ENCODE results near the gene HEATR5B. TPM values are rescaled to one million over a fixed set of nuclear protein-coding genes. Genes with fewer than 3 reads are reported as not detected.

HEATR5B gene
- total RNA-seq, 4 donors from 2014 or later = 27.7 to 50.4 (median 35.5) TPM

DNA sequence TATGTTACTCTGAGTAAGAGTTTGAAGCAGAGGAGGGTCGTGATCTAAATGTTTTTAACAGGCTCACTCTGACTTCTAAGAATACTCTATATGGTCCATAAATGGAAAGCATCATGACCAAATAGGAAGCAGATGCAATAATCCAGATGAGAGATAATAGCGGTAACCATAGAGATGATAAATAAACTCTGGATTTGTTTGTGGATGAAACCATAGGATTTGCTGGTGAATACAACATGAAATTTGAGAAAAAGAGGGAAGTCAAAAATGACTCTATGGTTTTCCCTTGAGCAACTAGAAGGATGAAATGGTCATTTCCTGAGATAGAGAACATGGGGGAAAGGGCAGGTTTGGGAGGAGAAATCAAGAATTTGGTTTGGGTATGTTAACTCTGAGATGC lies 3.9 kb downstream of the HEATR5B start:
- TF ChIP-seq, protein P1, sequence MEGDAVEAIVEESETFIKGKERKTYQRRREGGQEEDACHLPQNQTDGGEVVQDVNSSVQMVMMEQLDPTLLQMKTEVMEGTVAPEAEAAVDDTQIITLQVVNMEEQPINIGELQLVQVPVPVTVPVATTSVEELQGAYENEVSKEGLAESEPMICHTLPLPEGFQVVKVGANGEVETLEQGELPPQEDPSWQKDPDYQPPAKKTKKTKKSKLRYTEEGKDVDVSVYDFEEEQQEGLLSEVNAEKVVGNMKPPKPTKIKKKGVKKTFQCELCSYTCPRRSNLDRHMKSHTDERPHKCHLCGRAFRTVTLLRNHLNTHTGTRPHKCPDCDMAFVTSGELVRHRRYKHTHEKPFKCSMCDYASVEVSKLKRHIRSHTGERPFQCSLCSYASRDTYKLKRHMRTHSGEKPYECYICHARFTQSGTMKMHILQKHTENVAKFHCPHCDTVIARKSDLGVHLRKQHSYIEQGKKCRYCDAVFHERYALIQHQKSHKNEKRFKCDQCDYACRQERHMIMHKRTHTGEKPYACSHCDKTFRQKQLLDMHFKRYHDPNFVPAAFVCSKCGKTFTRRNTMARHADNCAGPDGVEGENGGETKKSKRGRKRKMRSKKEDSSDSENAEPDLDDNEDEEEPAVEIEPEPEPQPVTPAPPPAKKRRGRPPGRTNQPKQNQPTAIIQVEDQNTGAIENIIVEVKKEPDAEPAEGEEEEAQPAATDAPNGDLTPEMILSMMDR (IDR thresholded peaks at IDR 0.05) = no peak
- DNase-seq (ENCODE audit: low spot score) = no peak
- ATAC-seq (ENCODE audit: low FRiP score) = no peak

DNA sequence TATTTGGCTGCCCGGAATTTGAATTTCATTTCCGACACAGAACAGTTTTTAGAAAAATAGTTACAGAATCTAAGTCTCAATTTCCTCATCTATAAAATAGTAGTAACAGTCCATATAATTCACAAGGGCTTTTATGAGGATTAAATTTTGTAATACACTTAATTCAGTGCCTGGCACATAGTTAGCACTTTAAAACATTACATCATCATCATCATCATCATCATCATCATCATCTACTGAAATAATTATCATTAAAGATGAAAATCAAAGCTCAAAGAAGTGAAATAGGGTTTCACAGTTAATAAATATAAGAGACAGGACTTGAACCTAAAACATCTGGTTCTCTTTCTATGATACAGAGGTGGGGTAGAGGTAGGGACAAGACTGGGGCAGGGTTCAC lies 13.2 kb downstream of the HEATR5B start:
- ATAC-seq (ENCODE audit: low FRiP score) (no peak), DNase-seq (ENCODE audit: low spot score) (no peak)
- TF ChIP-seq, protein P1 (IDR thresholded peaks at IDR 0.05) = no peak

DNA sequence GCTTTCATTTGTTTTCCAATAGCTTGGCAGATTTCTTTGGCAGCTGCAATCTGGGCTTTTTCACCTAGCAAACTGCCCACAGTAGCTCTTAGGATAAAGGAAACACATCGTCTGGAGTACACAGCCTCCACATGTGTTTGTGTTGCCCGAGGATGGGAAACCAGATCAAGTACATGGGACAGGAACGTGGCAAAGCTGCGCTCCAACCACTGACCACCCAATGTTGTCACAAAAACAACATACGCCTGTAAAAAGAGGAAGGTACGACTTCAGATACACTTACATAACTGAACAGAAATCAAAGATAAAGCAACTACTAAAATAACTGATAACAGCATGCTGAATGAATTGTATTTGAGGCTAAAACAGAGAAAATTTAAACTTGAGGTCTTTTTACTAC lies 15.5 kb downstream of the HEATR5B start:
- TF ChIP-seq, protein P1 (IDR thresholded peaks at IDR 0.05) = no peak
- DNase-seq (ENCODE audit: low spot score) (no peak), ATAC-seq (ENCODE audit: low FRiP score) (no peak)

DNA sequence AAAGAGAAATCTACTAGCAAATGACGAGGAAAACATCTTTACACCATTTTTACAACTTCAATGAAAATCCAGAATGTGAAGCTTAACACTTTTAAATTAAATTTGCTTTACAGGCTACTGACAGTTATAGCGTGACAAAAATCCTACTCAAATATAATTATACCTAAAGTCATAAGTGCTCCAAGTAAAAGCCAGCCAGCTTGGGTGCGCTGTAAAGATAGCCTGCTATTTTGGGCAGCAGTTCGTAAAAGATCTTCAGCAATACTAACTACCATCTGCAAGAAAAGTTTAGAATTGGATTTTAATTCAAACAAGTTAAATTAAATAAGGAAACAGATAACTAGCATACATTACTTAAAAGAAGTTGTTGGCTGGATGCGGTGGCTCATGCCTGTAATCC lies 22.4 kb downstream of the HEATR5B start:
- ATAC-seq (ENCODE audit: low FRiP score) (no peak), DNase-seq (ENCODE audit: low spot score) (no peak)
- TF ChIP-seq, protein P1 (IDR thresholded peaks at IDR 0.05) = no peak

DNA sequence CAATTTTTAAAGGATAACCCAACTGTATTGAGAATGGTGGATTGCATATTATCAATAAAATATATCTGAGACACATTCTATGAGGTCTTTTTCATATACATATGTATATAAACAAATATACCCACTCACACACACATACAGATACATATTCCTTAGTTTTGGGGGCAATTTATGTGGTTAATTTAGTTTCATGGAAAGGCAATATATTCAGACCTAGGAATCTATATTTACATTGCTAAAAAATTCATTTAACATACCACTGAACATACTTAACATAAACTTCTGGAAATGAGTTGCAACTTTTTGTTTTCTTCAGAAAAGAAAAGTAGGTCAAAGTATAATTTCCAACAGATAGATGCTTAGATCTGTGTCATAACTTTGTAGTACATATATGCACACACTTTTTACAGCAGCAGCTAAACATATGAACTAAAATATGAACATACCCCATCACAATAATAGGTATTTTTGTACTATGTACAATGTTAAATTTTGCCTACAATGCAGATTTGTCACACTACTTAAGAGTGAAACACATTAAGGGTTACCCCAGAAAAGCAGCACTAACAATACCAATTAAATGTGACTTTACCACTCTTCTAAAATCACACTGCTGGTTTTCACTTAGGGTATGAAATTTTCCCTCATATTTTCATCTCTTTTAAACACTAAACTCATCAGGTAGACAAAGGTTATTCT lies 23.0 kb downstream of the HEATR5B start:
- TF ChIP-seq, protein P1 (IDR thresholded peaks at IDR 0.05) = no peak
- DNase-seq (ENCODE audit: low spot score) (no peak), ATAC-seq (ENCODE audit: low FRiP score) (no peak)

DNA sequence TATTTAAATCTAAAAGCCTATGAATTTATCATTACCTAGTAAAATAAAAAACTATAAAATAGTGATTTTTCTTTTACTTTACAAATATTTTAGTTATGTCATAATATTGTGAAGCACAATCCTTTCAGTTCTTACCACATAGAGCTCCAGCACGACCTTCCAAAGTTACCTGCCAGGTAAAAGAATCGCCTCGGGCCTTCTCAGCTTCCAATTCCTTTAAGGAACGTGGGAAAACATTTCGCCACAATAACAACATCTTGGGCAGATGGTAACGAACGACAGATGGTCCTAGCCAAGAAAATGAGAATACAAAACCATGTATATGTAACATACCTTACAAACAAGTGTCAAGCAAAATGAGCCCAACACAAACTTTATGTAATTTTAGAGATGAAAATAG lies 23.7 kb downstream of the HEATR5B start:
- TF ChIP-seq, protein P1 (IDR thresholded peaks at IDR 0.05) = no peak
- DNase-seq (ENCODE audit: low spot score) (no peak), ATAC-seq (ENCODE audit: low FRiP score) (no peak)

DNA sequence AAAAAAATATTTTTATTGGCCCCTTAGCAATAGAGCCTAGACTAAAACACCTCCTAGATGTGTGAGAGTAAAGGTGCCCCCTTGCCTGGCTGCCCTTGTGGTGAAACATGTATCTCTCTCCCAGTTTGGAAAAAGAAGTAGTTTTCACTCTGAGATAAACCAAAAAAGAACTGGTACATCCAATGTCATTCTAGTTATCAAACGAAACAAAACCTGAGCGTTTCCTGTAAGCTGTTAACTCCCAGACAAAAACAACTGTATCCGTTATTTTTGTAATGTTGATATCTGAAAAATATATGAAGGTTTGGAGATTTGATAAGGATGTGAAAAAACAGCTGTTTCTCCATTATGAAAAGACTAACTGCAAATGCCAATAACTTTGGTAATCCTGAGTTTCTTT lies 24.3 kb downstream of the HEATR5B start:
- DNase-seq (ENCODE audit: low spot score) (no peak), ATAC-seq (ENCODE audit: low FRiP score) (no peak)
- TF ChIP-seq, protein P1 (IDR thresholded peaks at IDR 0.05) = no peak

Data from omental fat pad (tissue), 4 donors.